ENCODE data around the gene RTL5. TPM values are rescaled to one million over a fixed set of nuclear protein-coding genes. Genes with fewer than 3 reads are reported as not detected.

Gene RTL5
- total RNA-seq, result under 1 TPM; 0.08 to 0.14 TPM

GRCh38 chrX:72131317-72132294 is at the start of gene RTL5:
Gene RTL5, minus strand, starts transcription at chrX:72131915.

Other genes starting within 250 kb of the RTL5 start
- gene NHSL2, start 221.1 kb downstream of the RTL5 start, total RNA-seq, result under 1 TPM; 0.48 to 0.53 TPM
- 1 to 10 TPM; 7.1 to 9.6 TPM for gene PIN4, start 49.8 kb upstream of the RTL5 start, total RNA-seq
- gene ERCC6L, start 107.1 kb upstream of the RTL5 start, total RNA-seq, result 1 to 10 TPM; 7.8 to 8.2 TPM
- 1,000 to 10,000 TPM; 1,317 to 1,340 TPM for gene RPS4X, start 145.3 kb upstream of the RTL5 start, total RNA-seq
- gene CITED1, start 174.0 kb upstream of the RTL5 start, total RNA-seq, result not detected

All from activated naive CD4-positive, alpha-beta T cell treated with anti-CD3 and anti-CD28 coated beads, Interleukin-2, amount 10 ng/mL, durations not matched to agents 5 hours and 36 hours (primary cell).